ENCODE results near the gene DCAF11.

Gene DCAF11

GRCh38 chr14:24165785-24166184 lies 51.2 kb downstream of the DCAF11 start:
- DNase-seq, result no peak

DNA sequence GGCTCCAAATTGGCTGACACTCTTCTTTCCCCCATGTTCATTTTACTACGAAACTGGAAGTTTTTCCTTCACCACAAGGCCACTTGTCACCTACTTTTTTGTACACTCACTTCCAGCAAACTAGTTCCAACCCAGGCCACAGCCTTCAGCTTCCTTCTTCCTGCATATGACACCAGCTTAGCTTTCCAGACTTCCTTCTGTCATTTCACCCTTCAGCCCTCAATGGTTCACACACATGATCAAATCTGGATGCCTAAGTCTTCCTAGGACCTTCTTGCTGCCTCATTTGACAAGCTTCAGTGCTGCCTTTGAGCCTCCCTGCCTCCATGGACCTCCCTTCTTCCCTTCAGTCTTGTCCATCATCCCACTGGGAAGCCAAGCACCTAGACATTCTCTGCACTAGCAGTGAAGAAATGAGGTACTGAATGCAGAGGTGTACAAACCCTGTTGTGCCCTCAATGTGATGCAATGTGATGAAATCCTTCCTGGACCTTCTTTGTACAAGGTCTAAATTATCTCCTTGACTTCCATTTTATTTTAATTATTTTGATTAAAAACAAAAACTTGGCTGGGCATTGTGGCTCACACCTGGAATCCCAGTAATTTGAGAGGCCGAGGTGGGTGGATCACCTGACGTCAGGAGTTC lies 53.0 kb downstream of the DCAF11 start:
- DNase-seq, result no peak

GRCh38 chr14:24171422-24172260 lies 57.1 kb downstream of the DCAF11 start, which contains the start of gene REC8:
REC8 (plus strand) TSS chr14:24172080; CDS start chr14:24172553, 473 bp downstream.
- DNase-seq, result no peak

GRCh38 chr14:24172261-24172860 lies 57.8 kb downstream of the DCAF11 start:
- no peak for DNase-seq

- no peak for DNase-seq
Observed at GRCh38 chr14:24172871-24173281, 58.3 kb downstream of the DCAF11 start.
